Memory B cell (primary cell): Measurements from ENCODE around the gene SEMA5B.

Experiments used
- ATAC-seq: fragments of 150-1000 bp; cut with Tn5 transposase; 2 replicates; pipeline ENCODE4 v1.10.0; 2021; ENCODE audit warnings: low read depth, mild to moderate bottlenecking, moderate library complexity
- DNase-seq, 2 donors: peaks; one replicate each; pipeline ENCODE4 v3.0.0; 2022; ENCODE audit warnings: low spot score in 2 of 2
- H3K27ac Mint-ChIP-seq: one replicate; pipeline ENCODE4 v1.8.0; 2022; ENCODE audit warnings: mild to moderate bottlenecking, moderate library complexity, mixed read lengths
- H3K27me3 Mint-ChIP-seq: one replicate; pipeline ENCODE4 v1.8.0; 2022; ENCODE audit warnings: mixed read lengths
- H3K36me3 Mint-ChIP-seq: one replicate; pipeline ENCODE4 v1.8.0; 2022; ENCODE audit warnings: mild to moderate bottlenecking, mixed read lengths
- H3K4me1 Mint-ChIP-seq: one replicate; pipeline ENCODE4 v1.8.0; 2022; ENCODE audit warnings: mixed read lengths
- H3K4me3 Mint-ChIP-seq: one replicate; pipeline ENCODE4 v1.8.0; 2022; ENCODE audit warnings: mild to moderate bottlenecking, moderate library complexity, mixed read lengths
- H3K9me3 Mint-ChIP-seq: one replicate; pipeline ENCODE4 v1.8.0; 2022; ENCODE audit warnings: mixed read lengths

Gene SEMA5B

DNA sequence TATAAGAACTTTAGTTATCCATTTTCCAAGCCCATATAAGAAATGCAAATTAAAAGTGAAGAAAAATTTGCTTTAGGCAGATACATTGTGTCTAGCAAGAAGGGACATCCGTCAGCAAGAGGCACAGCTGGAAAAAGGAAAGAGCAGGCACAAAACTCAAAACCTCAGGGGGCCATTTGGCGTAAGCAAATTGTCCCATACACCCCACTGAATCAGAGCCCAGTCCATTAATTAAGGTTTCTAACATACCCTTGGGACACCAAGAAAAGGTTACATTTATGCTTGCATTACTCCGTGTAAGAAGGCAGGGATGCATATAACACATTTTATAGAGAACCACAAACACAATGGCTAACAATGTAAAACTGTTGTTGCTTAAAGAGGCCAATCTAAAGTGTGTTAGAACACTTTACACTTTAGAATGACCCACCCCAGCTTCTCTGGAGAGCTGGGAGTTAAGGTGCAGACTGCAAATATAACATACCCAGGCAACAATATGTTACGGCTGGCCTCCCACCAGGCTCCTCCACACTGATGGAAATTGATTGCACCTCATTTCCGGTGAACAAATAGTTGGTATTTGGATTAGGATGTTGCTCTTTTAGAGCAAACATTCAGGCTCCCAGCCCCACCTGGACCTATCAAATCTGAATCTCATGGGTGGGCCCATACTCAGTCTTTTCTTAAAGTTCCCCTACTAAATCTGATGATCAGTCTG lies 23.2 kb downstream of the SEMA5B start:
- ATAC-seq (no peak), DNase-seq (no peak)
- no peaks in the 10 kb centered on the region for H3K4me1 Mint-ChIP-seq
- H3K27me3 Mint-ChIP-seq, result peaks cover 24% of the 10 kb centered on the region
- H3K36me3 Mint-ChIP-seq, result no peaks in the 10 kb centered on the region
- no peak overlapping the region for H3K27ac Mint-ChIP-seq
- no peak overlapping the region for H3K4me3 Mint-ChIP-seq
- no peaks in the 10 kb centered on the region for H3K9me3 Mint-ChIP-seq

DNA sequence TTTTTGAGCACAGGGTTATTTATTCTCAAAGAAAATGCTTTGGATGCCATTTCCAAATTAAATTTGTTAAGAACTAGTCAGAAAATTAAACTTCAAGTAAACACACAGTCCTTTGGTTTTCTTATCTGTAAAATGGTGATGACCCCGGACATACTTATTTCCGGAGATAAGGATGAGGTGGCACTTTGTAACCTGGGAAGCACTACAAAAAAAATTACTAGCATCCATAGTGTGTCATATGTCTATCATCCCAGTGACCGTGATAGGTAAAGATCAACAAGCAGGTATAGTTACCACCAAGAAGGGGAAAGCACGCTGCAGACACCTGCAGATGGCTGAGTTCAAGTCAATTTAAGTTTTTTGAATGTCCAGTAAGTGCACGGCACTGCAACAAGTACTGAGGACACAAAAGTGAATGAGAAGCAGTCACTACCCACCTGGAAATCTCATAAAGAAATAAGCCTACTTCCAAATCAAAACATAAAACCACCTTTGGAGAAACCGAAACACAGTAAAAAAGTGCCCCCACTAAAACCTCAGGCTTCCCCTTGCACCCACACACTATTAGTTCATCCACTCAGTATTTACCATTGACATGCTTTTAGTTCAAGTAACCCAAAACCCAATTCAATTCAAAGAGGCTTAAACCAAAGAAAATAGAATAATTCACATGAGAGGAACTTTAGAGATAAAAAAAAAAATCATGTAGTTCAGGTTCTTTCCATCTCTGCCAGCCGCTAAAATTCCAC lies 24.6 kb downstream of the SEMA5B start:
- H3K36me3 Mint-ChIP-seq, result no peaks in the 10 kb centered on the region
- peaks cover 19% of the 10 kb centered on the region for H3K27me3 Mint-ChIP-seq
- no peak overlapping the region for H3K27ac Mint-ChIP-seq
- no peaks in the 10 kb centered on the region for H3K9me3 Mint-ChIP-seq
- H3K4me1 Mint-ChIP-seq, result no peaks in the 10 kb centered on the region
- ATAC-seq (no peak), DNase-seq (no peak)
- H3K4me3 Mint-ChIP-seq, result no peak overlapping the region

DNA sequence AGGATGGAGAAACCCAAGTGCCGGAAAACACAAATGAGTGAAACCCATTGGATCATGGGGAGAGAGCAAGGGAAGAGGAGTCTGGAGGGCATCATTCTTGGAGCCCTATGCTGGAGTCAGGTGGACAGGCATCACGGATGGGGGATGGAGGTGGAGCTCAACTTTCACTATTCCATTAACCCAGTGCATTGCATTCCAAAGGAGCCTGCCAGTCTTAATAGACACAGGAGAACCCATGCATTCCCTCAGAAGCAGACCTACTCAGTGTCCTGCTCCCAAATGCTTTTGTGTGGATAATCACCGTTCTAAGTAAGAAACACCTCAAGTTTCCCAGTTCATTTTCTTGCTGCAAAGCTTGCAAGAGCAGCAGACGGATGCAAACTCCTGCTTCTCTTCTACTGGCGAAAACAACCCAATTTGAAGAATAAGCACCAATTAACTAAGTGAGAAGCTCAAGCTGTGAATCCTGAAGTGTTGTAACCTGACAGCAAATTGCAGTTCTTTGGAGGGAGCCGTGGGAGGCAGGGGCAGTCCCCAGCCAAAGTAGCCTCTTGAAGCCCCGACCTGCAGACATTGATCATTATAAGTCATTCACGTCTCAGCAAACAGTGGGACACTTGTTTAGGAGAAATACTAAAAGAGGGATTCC lies 25.3 kb downstream of the SEMA5B start:
- DNase-seq (no peak), ATAC-seq (no peak)
- no peaks in the 10 kb centered on the region for H3K9me3 Mint-ChIP-seq
- peaks cover 20% of the 10 kb centered on the region for H3K27me3 Mint-ChIP-seq
- no peaks in the 10 kb centered on the region for H3K4me1 Mint-ChIP-seq
- no peak overlapping the region for H3K27ac Mint-ChIP-seq
- no peak overlapping the region for H3K4me3 Mint-ChIP-seq
- H3K36me3 Mint-ChIP-seq, result no peaks in the 10 kb centered on the region

DNA sequence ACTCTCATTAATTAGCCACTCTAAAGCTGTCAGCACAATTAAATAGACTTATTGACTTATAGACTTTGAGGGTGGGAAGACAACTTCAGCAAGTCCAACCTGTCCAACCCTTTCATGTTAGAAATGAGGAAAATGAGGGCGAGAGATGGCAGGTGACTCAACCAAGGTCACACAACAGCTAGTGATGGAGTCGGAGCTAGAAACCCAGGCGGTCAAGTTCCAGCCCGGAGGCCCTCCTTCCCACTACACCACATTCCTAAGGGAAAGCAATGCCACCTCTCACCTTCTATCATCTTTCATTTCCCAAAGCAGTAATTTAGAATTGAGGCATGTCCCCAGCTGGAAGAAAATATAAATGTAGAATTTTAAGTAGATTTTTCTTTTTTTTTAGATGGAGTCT lies 28.7 kb downstream of the SEMA5B start:
- Mint-ChIP-seq H3K36me3 (no peaks in the 10 kb centered on the region), H3K4me1 (no peaks in the 10 kb centered on the region), H3K27ac (no peak overlapping the region), H3K9me3 (no peaks in the 10 kb centered on the region), H3K27me3 (peaks cover 23% of the 10 kb centered on the region), H3K4me3 (no peak overlapping the region)
- no peak for ATAC-seq
- no peak for DNase-seq

DNA sequence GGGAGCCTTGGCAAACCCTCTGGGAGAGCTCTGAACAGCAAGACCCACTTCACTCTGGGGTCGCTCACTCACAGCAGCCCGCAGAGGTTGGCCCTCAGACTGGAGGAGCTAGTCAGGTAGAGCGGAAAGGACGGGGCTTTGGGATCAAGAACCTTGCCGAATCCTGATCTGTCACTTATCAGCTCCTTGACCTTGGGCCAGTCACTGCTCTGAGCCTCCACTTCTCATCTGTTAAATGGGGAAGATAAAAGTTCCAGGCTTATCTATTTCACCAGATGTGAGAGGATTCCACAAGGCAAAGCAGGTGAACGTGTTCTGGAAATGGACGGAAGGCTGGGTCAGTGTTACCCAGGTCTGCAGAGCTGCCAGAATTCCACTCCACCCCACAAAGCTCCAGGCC lies 29.4 kb downstream of the SEMA5B start:
- Mint-ChIP-seq H3K27me3 (peaks cover 25% of the 10 kb centered on the region), H3K9me3 (no peaks in the 10 kb centered on the region), H3K36me3 (no peaks in the 10 kb centered on the region), H3K27ac (no peak overlapping the region), H3K4me3 (no peak overlapping the region), H3K4me1 (no peaks in the 10 kb centered on the region)
- ATAC-seq, result no peak
- DNase-seq, result no peak

DNA sequence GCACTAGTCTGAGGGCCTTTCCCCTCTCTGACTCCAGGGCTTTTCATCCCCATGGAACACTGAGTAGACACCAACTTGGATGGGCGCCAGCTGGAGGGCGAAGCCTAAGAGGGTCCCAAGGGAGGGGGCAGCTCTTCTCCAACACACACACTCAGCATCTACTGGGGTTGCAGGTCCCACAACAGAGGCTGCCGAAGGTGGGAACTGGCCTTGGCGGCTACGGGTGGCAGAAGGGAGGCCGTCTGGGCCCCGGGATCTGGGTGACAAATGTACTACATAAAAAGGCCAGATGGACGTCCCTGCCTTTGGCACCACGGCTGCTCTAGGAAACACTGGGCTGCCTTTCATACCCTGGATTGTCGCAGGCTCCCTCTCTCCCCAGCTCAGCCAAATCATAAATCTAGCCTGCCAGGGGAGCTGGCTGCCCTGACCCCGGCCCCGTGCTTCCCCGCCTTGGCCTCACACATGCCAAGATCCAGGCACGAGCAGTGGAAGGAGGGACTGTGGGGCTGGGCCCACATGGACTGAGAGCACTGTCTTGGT lies 31.5 kb downstream of the SEMA5B start:
- DNase-seq (no peak), ATAC-seq (no peak)
- Mint-ChIP-seq H3K27me3 (peaks cover 30% of the 10 kb centered on the region), H3K27ac (no peak overlapping the region), H3K36me3 (no peaks in the 10 kb centered on the region), H3K4me1 (no peaks in the 10 kb centered on the region), H3K4me3 (no peak overlapping the region), H3K9me3 (no peaks in the 10 kb centered on the region)

DNA sequence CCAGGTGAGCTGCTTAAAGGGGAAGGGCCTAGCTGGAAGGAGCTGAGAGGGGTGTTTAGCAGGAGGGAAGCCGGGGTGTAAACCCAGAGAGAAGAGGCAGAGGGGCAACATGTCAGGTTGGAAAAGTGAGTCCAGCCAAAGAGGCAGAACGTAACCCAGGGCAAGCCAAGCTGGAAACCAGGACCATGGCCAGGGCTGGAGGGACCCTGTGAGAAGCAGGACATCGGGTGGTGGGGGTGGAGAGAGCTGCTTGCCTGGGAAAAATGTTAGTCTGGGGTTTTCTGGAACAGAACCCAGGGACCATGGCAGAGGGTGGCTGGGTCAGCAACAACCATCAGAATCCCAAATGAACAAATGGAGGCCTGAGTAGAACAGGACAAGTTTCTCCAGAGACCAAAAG lies 32.6 kb downstream of the SEMA5B start:
- DNase-seq (no peak), ATAC-seq (no peak)
- Mint-ChIP-seq H3K36me3 (no peaks in the 10 kb centered on the region), H3K9me3 (no peaks in the 10 kb centered on the region), H3K4me3 (no peak overlapping the region), H3K27me3 (peaks cover 33% of the 10 kb centered on the region), H3K4me1 (no peaks in the 10 kb centered on the region), H3K27ac (no peak overlapping the region)

DNA sequence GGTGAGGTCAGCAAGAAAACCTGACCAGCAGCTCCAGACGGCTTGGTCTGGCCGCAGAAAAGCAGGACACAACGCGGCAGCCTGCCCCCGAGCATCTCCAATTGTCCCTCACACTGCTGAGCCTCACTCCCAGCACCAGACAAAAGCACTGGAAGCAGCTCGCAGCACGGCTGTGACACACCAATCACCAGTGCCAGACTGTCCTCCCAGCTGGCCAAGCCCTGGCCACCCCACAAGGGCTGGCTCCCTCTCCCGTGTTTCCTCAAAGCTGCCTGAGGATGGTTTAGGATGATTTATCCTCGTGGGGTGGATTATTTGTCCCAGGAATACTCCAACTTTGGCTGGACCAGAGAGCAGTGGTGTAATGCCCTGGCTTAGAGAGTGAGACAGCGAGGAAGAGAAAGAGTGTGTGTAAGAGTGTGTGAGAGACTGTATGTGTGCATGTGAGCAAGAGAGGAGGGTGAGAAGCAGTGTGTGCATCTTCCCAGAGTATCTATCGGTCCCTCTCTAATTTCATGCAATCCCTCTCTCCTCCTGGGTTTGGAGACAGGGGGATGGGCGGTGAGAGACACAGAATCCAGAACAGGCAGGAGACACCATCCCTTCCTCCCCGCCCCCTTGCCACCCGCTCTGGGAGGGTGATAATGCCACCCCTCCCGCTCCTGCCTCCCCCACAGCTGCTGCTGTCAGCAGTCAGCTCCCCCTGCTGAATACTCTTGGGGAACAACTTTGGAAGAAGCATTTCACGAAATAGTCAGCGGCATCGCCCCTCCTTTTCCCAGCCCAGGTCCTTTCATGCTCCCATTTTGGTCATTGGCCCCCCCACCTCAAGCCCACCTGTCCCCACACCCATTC lies 34.2 kb downstream of the SEMA5B start:
- DNase-seq, result no peak
- no peak for ATAC-seq
- no peaks in the 10 kb centered on the region for H3K4me1 Mint-ChIP-seq
- H3K36me3 Mint-ChIP-seq, result no peaks in the 10 kb centered on the region
- no peaks in the 10 kb centered on the region for H3K9me3 Mint-ChIP-seq
- peaks cover 35% of the 10 kb centered on the region for H3K27me3 Mint-ChIP-seq
- no peak overlapping the region for H3K27ac Mint-ChIP-seq
- no peak overlapping the region for H3K4me3 Mint-ChIP-seq

DNA sequence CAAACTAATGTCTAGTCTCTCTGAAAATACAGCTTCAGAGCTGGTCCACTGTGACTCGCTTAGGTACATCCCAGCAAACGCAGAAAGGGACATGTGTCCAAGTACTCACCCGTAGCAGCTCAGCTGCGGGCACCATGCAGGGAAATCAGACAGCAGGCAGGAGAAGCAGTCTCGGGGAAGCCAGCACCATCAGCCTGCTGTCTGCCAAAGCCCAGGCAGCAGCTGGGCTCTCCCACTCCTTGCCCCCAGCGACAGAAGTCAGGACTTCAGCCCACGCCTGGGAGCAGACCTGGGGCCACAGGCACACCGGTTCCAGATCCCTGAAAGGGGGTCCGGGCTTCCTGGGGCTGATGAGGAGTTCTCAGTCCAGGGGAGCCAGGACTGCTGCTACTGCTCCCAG lies 34.9 kb downstream of the SEMA5B start:
- H3K36me3 Mint-ChIP-seq, result no peaks in the 10 kb centered on the region
- no peak overlapping the region for H3K4me3 Mint-ChIP-seq
- DNase-seq (no peak), ATAC-seq (no peak)
- no peaks in the 10 kb centered on the region for H3K9me3 Mint-ChIP-seq
- H3K27ac Mint-ChIP-seq, result no peak overlapping the region
- H3K27me3 Mint-ChIP-seq, result peaks cover 33% of the 10 kb centered on the region
- no peaks in the 10 kb centered on the region for H3K4me1 Mint-ChIP-seq

DNA sequence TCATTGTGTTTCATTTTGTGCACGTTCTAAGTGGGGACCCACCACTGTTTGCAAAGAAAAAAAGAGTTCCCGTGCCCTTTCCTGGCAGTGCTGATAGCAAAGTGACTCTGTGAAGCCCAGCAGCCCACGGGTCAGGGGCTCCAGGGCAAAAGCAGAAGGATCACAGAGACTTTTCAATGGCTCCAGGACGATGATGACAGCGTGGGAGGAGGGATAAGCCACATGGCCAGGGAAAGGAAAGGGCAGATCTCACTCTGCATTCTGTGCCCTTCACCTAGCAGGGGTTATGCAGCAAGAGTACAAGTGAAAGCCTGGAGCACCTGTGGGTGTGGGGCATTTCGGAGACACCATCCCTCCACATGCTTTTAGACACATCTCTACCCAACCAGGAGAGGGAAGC lies 35.4 kb downstream of the SEMA5B start:
- Mint-ChIP-seq H3K36me3 (no peaks in the 10 kb centered on the region), H3K9me3 (no peaks in the 10 kb centered on the region), H3K4me3 (no peak overlapping the region), H3K4me1 (no peaks in the 10 kb centered on the region), H3K27me3 (peaks cover 32% of the 10 kb centered on the region), H3K27ac (no peak overlapping the region)
- no peak for DNase-seq
- no peak for ATAC-seq

DNA sequence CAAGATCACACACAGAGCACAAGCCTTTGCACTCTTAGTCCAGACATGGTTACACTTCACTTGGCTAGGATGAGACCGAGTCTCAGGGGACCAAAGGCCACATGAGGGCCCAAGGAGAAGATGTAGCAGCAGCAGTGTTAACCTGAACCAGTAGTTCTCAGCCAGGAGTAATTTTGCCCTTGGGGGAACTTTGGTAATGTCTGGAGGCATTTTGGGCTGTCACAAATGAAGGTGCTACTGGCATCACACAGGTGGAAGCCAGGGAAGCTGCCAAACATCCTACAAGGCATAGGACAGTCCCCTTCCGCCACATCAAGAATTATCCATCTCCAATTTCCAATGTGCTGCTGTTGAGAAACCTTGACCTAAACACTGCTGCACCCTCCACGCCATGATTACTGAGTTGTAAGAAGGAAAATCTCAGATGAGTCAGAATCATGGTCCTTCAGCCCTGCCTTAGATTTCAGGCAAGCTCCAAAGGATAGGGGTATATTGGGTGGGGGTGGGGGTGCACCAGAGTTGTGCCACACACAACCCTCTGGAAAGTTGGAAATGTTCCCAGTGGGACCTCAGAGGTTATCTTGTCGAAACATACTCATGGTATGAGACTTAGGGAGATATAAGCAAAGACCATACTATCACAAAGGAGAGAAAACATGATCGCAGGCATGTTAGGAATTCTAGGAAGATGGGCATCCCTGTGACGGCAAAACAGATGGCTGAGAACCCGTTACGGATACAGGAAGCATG lies 36.2 kb downstream of the SEMA5B start:
- Mint-ChIP-seq H3K4me1 (no peaks in the 10 kb centered on the region), H3K27me3 (peaks cover 28% of the 10 kb centered on the region), H3K4me3 (no peak overlapping the region), H3K36me3 (no peaks in the 10 kb centered on the region), H3K27ac (no peak overlapping the region), H3K9me3 (no peaks in the 10 kb centered on the region)
- DNase-seq (no peak), ATAC-seq (no peak)

DNA sequence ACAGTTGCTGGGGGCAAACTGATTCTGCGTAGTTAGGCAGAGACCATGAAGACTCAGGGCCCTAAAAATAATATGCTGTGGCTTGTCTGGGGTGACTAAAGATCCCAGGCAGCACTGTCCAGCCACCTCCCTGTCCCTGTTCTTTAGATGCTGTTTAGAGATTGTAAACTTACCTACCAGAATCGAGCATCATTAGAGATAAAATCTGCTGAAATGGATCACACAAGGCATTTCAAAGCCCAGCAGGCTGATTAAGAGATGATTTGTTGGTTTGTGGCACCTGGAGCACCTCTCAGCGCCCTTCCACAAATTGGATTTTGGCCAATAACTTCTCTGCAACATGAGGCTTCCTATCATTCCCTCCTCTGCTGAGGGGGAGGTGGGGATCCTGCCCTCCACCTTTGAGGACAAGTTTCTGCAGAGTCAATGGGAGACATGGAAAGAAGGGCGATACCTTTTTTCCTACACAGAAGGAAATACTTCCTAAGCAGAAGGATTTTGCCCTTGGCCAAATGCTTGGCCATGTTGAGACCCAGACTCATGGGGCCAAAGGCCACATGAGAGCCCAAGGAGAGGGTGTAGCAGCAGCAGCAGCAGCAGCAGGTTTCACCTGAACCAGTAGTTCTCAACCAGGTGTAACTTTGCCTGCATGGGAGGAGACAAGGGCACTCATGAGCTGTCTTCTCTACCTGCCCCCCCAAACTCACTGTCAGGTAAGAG lies 37.5 kb downstream of the SEMA5B start:
- Mint-ChIP-seq H3K4me1 (no peaks in the 10 kb centered on the region), H3K9me3 (no peaks in the 10 kb centered on the region), H3K27me3 (peaks cover 28% of the 10 kb centered on the region), H3K36me3 (no peaks in the 10 kb centered on the region), H3K4me3 (no peak overlapping the region), H3K27ac (no peak overlapping the region)
- ATAC-seq (no peak), DNase-seq (no peak)

DNA sequence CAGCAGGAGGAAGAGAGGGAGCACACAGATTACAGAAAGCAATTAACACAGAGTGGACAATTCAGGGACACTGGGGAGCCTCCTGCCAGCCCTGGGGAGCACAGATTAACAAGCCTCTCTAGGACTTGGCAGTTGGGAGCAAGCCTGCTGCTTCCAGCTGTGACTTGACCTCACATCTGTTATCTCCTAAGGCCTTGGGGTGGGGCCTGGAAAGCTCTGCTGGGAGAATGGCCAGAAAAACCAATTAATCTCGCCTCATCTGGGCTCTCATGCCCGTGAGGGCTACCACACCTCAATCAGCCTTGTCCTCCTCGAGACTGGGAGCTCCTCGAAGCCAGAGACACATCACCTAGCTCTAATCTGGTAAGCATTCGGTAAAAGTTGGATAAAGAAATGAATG lies 39.1 kb downstream of the SEMA5B start:
- ATAC-seq, result no peak
- peaks cover 20% of the 10 kb centered on the region for H3K27me3 Mint-ChIP-seq
- DNase-seq, result no peak
- no peaks in the 10 kb centered on the region for H3K36me3 Mint-ChIP-seq
- no peaks in the 10 kb centered on the region for H3K9me3 Mint-ChIP-seq
- H3K4me3 Mint-ChIP-seq, result no peak overlapping the region
- H3K27ac Mint-ChIP-seq, result no peak overlapping the region
- peaks cover 3% of the 10 kb centered on the region for H3K4me1 Mint-ChIP-seq
